Retinal pigment epithelial cell (primary cell): ENCODE data around the gene CAMKMT.

Source experiments
- DNase-seq: peaks from one replicate; pipeline ENCODE4 v3.0.0-alpha.2; 2010; ENCODE audit warnings: low read depth
- H3K4me3 ChIP-seq: 2 replicates; pipeline ENCODE4 v1.5.1; 2011; ENCODE audit warnings: mild to moderate bottlenecking, low read length, control low read depth, moderate library complexity
- TF ChIP-seq, protein P1 (sequence below): conservative IDR thresholded peaks from 2 replicates; pipeline ENCODE4 v1.5.1; 2011; ENCODE audit warnings: low read depth, low read length, control low read depth, inconsistent platforms

CAMKMT gene

DNA sequence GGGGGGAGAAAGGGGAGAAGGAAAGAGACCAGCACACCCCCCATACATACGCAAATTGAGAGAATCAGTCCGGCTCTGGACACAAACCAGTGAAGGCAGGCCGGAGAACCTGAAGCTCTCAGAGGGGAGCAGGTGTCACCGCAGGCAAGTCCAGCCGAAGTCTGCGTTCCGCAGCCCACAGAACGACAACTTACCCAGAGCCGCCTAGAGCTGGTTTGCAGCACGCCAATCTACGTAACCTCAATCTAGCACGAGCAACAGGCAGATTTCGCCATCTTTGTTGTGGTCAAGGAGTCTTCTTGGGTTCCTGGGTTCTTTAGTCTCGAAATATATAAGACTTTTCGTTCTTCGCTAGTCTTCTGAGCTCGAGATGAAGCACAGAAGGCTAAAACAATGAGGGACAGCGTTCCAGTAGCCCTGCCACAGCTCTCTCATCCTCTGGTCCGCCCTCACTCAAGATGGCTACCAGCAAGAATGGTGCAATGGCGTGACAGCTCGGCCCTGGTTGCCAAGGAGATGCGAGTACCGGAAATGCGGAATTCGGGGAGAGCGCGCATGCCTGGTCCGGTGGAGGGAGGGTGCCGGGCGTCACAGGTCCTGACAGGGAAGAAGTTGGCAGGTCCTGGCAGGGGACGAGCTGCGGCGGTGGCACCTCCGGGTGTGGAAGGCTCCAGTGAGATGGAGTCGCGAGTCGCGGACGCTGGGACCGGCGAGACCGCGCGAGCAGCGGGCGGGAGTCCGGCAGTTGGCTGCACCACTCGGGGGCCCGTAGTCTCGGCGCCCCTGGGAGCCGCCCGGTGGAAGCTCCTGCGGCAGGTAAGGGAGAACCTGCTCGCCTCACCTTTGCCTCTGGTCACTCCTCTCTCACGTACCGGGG is at the start of gene CAMKMT, which contains the start of gene PREPL:
Gene CAMKMT (plus strand): TSS at position 618 of the 877 bp plus-strand sequence.
Gene PREPL (minus strand): TSS at position 165 of the 877 bp plus-strand sequence. CDS start 15,152 bp downstream, outside the sequence.
- TF ChIP-seq, protein P1, sequence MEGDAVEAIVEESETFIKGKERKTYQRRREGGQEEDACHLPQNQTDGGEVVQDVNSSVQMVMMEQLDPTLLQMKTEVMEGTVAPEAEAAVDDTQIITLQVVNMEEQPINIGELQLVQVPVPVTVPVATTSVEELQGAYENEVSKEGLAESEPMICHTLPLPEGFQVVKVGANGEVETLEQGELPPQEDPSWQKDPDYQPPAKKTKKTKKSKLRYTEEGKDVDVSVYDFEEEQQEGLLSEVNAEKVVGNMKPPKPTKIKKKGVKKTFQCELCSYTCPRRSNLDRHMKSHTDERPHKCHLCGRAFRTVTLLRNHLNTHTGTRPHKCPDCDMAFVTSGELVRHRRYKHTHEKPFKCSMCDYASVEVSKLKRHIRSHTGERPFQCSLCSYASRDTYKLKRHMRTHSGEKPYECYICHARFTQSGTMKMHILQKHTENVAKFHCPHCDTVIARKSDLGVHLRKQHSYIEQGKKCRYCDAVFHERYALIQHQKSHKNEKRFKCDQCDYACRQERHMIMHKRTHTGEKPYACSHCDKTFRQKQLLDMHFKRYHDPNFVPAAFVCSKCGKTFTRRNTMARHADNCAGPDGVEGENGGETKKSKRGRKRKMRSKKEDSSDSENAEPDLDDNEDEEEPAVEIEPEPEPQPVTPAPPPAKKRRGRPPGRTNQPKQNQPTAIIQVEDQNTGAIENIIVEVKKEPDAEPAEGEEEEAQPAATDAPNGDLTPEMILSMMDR, result peak; percentile 5
- peak within 1 kb of the TSS; percentile 96 for H3K4me3 ChIP-seq

GRCh38 chr2:44314362-44314761 is 47.4 kb upstream of the CAMKMT start:
- TF ChIP-seq, protein P1, result no peak

More for the DNA sequence above, at the start of gene CAMKMT, which contains the start of gene PREPL:
- peak; percentile 94 for DNase-seq

GRCh38 chr2:44315945-44316344 is 45.8 kb upstream of the CAMKMT start:
- no peak for DNase-seq
- TF ChIP-seq, protein P1, result no peak
- no peak overlapping the region for H3K4me3 ChIP-seq

More at GRCh38 chr2:44314362-44314761, 47.4 kb upstream of the CAMKMT start:
- no peak for DNase-seq
- no peak overlapping the region for H3K4me3 ChIP-seq

GRCh38 chr2:44320832-44321231 is 40.9 kb upstream of the CAMKMT start:
- TF ChIP-seq, protein P1, result no peak
- DNase-seq, result no peak
- no peak overlapping the region for H3K4me3 ChIP-seq

DNA sequence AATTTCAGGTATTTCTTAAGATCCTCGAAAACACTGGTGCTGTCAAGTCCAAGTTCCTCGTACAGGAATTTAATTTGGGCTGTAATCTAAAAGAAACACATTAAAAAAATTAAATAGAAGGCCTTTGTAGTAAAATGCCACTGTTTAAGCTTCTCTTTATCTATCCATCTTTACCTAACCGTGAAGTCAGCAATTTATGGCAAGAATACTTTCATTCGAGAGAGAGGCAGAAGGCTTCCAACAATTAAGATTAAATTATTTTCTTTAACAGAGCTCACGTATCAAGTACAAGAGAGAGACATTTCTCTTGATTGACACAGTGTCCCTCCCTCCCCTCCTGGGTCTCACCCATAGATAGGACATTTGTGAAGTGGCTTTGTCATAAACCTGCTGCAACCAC is 40.4 kb upstream of the CAMKMT start:
- DNase-seq, result no peak
- H3K4me3 ChIP-seq, result no peak overlapping the region
- TF ChIP-seq, protein P1, result no peak

- peak; percentile 27 for DNase-seq
- TF ChIP-seq, protein P1, result no peak
Measured at GRCh38 chr2:44324971-44325426, 36.7 kb upstream of the CAMKMT start.

More at GRCh38 chr2:44324971-44325426, 36.7 kb upstream of the CAMKMT start:
- no peak overlapping the region for H3K4me3 ChIP-seq
